IMR-90 (cell line): Measurements from ENCODE around the gene NGFR. TPM values are rescaled to one million over a fixed set of nuclear protein-coding genes. Genes with fewer than 3 reads are reported as not detected.

ENCODE experiments used
- ATAC-seq: fragments of 200-7000 bp; cut with Tn5 transposase; 2 replicates; pipeline ENCODE4 v1.9.1; 2020; ENCODE audit warnings: low read depth, mild to moderate bottlenecking, moderate library complexity
- BruUV-seq: library from RNA; stranded (reverse); fragments of 400-500 nt; replicated peaks from 2 replicates; lab custom pipeline; 2021; lab: Mats Ljungman, UMichigan
- CTCF ChIA-PET: fragments of 300-600 bp; formaldehyde crosslinking; extraction: SDS; loops from one replicate; lab custom pipeline; 2021; ENCODE audit warnings: antibody characterized with exemption; lab: Yijun Ruan, JAX
- POLR2A ChIA-PET: fragments of 300-600 bp; sonication (Branson Sonifier 250); formaldehyde crosslinking; loops from one replicate; lab custom pipeline; 2022; ENCODE audit warnings: antibody characterized with exemption; ENCODE audit not compliant: unreplicated experiment; lab: Charles Lee
- DNase-seq: peaks from one replicate; pipeline ENCODE4 v3.0.0; 2013
- H2AFZ ChIP-seq: replicated peaks from 2 replicates; pipeline ENCODE3; 2013; ENCODE audit warnings: low read length, mild to moderate bottlenecking; ENCODE audit not compliant: poor library complexity
- H2AK5ac ChIP-seq: 2 replicates; pipeline ENCODE4 v1.6.1; 2013; ENCODE audit warnings: low read depth, low read length, inconsistent platforms
- H2AK9ac ChIP-seq: replicated peaks from 2 replicates; pipeline ENCODE3; 2013; ENCODE audit warnings: mild to moderate bottlenecking, low read depth, low read length, moderate library complexity; ENCODE audit not compliant: poor library complexity
- H2BK120ac ChIP-seq: 2 replicates; pipeline ENCODE4 v1.6.1; 2013; ENCODE audit warnings: low read depth, low read length, inconsistent platforms
- H2BK15ac ChIP-seq: 3 replicates; pipeline ENCODE4 v1.6.1; 2013; ENCODE audit warnings: low read depth, low read length, inconsistent platforms
- H2BK20ac ChIP-seq: 2 replicates; pipeline ENCODE4 v1.6.1; 2013; ENCODE audit warnings: low read depth, mild to moderate bottlenecking, inconsistent platforms, low read length, moderate library complexity
- H2BK5ac ChIP-seq: 2 replicates; pipeline ENCODE4 v1.6.1; 2013; ENCODE audit warnings: mild to moderate bottlenecking, low read depth, low read length, inconsistent platforms; ENCODE audit not compliant: poor library complexity, severe bottlenecking
- H3K14ac ChIP-seq: replicated peaks from 2 replicates; pipeline ENCODE4 v1.6.1; 2013; ENCODE audit warnings: low read depth, low read length, inconsistent platforms
- H3K18ac ChIP-seq: 2 replicates; pipeline ENCODE4 v1.6.1; 2013; ENCODE audit warnings: low read depth, low read length, control low read depth
- H3K23ac ChIP-seq: 2 replicates; pipeline ENCODE4 v1.6.1; 2013; ENCODE audit warnings: low read depth, low read length, inconsistent platforms
- H3K27ac ChIP-seq: 2 replicates; pipeline ENCODE4 v1.5.1; 2013; ENCODE audit warnings: mild to moderate bottlenecking, control low read depth, low read length; ENCODE audit not compliant: insufficient read depth
- H3K27me3 ChIP-seq: 2 replicates; pipeline ENCODE4 v1.6.1; 2013; ENCODE audit warnings: low read length; ENCODE audit not compliant: control insufficient read depth, insufficient read depth
- H3K36me3 ChIP-seq: 2 replicates; pipeline ENCODE4 v1.6.1; 2013; ENCODE audit warnings: low read length, mixed read lengths; ENCODE audit not compliant: control insufficient read depth, insufficient read depth
- H3K4ac ChIP-seq: 2 replicates; pipeline ENCODE4 v1.6.1; 2013; ENCODE audit warnings: low read depth, low read length, inconsistent platforms
- H3K4me1 ChIP-seq: 2 replicates; pipeline ENCODE4 v1.6.1; 2013; ENCODE audit warnings: low read length, mixed read lengths; ENCODE audit not compliant: control insufficient read depth, insufficient read depth
- H3K4me2 ChIP-seq: 2 replicates; pipeline ENCODE4 v1.6.1; 2013; ENCODE audit warnings: low read depth, mild to moderate bottlenecking, control low read depth, low read length, moderate library complexity
- H3K4me3 ChIP-seq: 2 replicates; pipeline ENCODE4 v1.5.1; 2013; ENCODE audit warnings: low read depth, mild to moderate bottlenecking, control low read depth, low read length, moderate library complexity; ENCODE audit not compliant: insufficient read depth
- H3K56ac ChIP-seq: 2 replicates; pipeline ENCODE4 v1.6.1; 2013; ENCODE audit warnings: low read length, inconsistent platforms; ENCODE audit not compliant: insufficient read depth; ENCODE audit errors: extremely low read depth
- H3K79me1 ChIP-seq, 2 experiments: 2 replicates each; pipeline ENCODE4 v1.6.1; 2013; ENCODE audit warnings: low read length in 2 of 2, inconsistent platforms in 1 of 2, low read depth in 1 of 2
- H3K9ac ChIP-seq: 2 replicates; pipeline ENCODE4 v1.6.1; 2013; ENCODE audit warnings: low read depth, low read length, control low read depth
- H3K9me1 ChIP-seq: 2 replicates; pipeline ENCODE4 v1.6.1; 2013; ENCODE audit warnings: low read length, inconsistent platforms; ENCODE audit not compliant: insufficient read depth
- H3K9me3 ChIP-seq: 2 replicates; pipeline ENCODE4 v1.6.1; 2013; ENCODE audit warnings: low read length; ENCODE audit not compliant: control insufficient read depth, insufficient read depth
- H4K20me1 ChIP-seq: 2 replicates; pipeline ENCODE4 v1.6.1; 2013; ENCODE audit warnings: low read length, inconsistent platforms; ENCODE audit not compliant: insufficient read depth
- H4K5ac ChIP-seq: 2 replicates; pipeline ENCODE4 v1.6.1; 2013; ENCODE audit warnings: mild to moderate bottlenecking, low read depth, low read length, control low read depth
- H4K8ac ChIP-seq, 2 experiments: 2 replicates each; pipeline ENCODE4 v1.6.1; 2013; ENCODE audit warnings: low read depth in 2 of 2, low read length in 2 of 2, control low read depth in 1 of 2, inconsistent platforms in 1 of 2
- H4K91ac ChIP-seq: 2 replicates; pipeline ENCODE4 v1.6.1; 2013; ENCODE audit warnings: low read depth, low read length, inconsistent platforms; ENCODE audit not compliant: insufficient read depth
- BHLHE40 ChIP-seq: fragments of 150-350 bp; IDR thresholded peaks from 2 replicates; pipeline ENCODE4 v1.6.1; 2016; ENCODE audit warnings: mild to moderate bottlenecking, low read depth, low read length
- CEBPB ChIP-seq: IDR thresholded peaks from 2 replicates; pipeline ENCODE4 v1.6.1; 2012; ENCODE audit warnings: low read depth, low read length, improper control_type of control experiment
- CHD1 ChIP-seq: IDR thresholded peaks from 2 replicates; pipeline ENCODE4 v1.6.1; 2012; ENCODE audit warnings: low read depth, low read length, improper control_type of control experiment
- CTCF ChIP-seq: conservative IDR thresholded peaks from 2 replicates; pipeline ENCODE4 v1.5.1; 2012; ENCODE audit warnings: mild to moderate bottlenecking, low read depth, low read length, improper control_type of control experiment
- FOS ChIP-seq: fragments of 150-350 bp; IDR thresholded peaks from 2 replicates; pipeline ENCODE4 v1.6.1; 2016; ENCODE audit warnings: low read depth, low read length
- MAFK ChIP-seq: IDR thresholded peaks from 2 replicates; pipeline ENCODE4 v1.6.1; 2012; ENCODE audit warnings: low read depth, low read length, improper control_type of control experiment
- MAZ ChIP-seq: IDR thresholded peaks from 2 replicates; pipeline ENCODE4 v1.6.1; 2012; ENCODE audit warnings: low read depth, mild to moderate bottlenecking, low read length, improper control_type of control experiment, moderate library complexity, borderline replicate concordance
- MXI1 ChIP-seq: IDR thresholded peaks from 2 replicates; pipeline ENCODE4 v1.6.1; 2012; ENCODE audit warnings: low read depth, mild to moderate bottlenecking, low read length, moderate library complexity, borderline replicate concordance
- NFE2L2 ChIP-seq: fragments of 150-350 bp; IDR thresholded peaks from 2 replicates; pipeline ENCODE4 v1.6.1; 2016; ENCODE audit warnings: low read depth, mild to moderate bottlenecking, low read length
- RAD21 ChIP-seq: IDR thresholded peaks from 2 replicates; pipeline ENCODE4 v1.6.1; 2012; ENCODE audit warnings: low read length, improper control_type of control experiment
- RCOR1 ChIP-seq: IDR thresholded peaks from 2 replicates; pipeline ENCODE4 v1.6.1; 2012; ENCODE audit warnings: mild to moderate bottlenecking, low read length, improper control_type of control experiment; ENCODE audit not compliant: insufficient replicate concordance
- RFX5 ChIP-seq: IDR thresholded peaks from 2 replicates; pipeline ENCODE4 v1.8.0; 2012; ENCODE audit warnings: low read depth, mild to moderate bottlenecking, low read length, moderate library complexity
- SMC3 ChIP-seq: fragments of 150-350 bp; IDR thresholded peaks from 2 replicates; pipeline ENCODE4 v1.6.1; 2016; ENCODE audit warnings: low read depth, mild to moderate bottlenecking, antibody characterized with exemption, low read length, moderate library complexity
- WGBS, 2 experiments: methylation state at CpG; one replicate each; pipeline versions ENCODE4 v1.1.5 to v1.1.7; 2013; ENCODE audit warnings: missing lambda C conversion rate in 2 of 2; ENCODE audit not compliant: insufficient read length in 1 of 2; ENCODE audit errors: extremely low coverage in 2 of 2; 5-methylcytosine and 5-hydroxymethylcytosine counted together
- dilution Hi-C: fragments of 300-500 bp; cut with HindIII; formaldehyde crosslinking; loops from one replicate; pipeline ENCODE4 v1.14.3; 2018; ENCODE audit warnings: low sequenced_read_pairs; ENCODE audit not compliant: unreplicated experiment
- in situ Hi-C: fragments of 300-500 bp; cut with MboI; formaldehyde crosslinking; loops from 3 replicates; pipeline ENCODE4 v1.14.3; 2019; ENCODE audit warnings: low sequenced_read_pairs, inconsistent platforms, mixed read lengths
- intact Hi-C: fragments of 100-400 bp; cut with micrococcal nuclease; formaldehyde crosslinking; loops from 2 replicates; pipeline ENCODE4 v1.10.0; 2022
- polyA plus RNA-seq, 3 experiments: library from polyadenylated mRNA; depleted of rRNA; stranded (reverse); fragments of >200 nt; gene quantifications; 2 replicates each; pipeline ENCODE4 v1.2.3, GENCODE V29; 2012; ENCODE audit warnings: low replicate concordance in 1 of 3
- total RNA-seq: library from RNA; depleted of rRNA; stranded (reverse); fragments of >200 nt; gene quantifications from 2 replicates; pipeline ENCODE4 v1.2.3, GENCODE V29; 2012

The NGFR gene
- total and polyA plus RNA-seq, 2 of the 4 experiments (the other 2 are of a cell fraction), result 0.15 to 0.18 TPM

GRCh38 chr17:49523706-49524472 lies 28.8 kb downstream of the NGFR start:
- H3K36me3 ChIP-seq, result no peaks in the 10 kb centered on the region
- no peak overlapping the region for H3K4ac ChIP-seq
- no peak overlapping the region for H3K27ac ChIP-seq
- no peak overlapping the region for H2BK5ac ChIP-seq
- peaks cover 81% of the 10 kb centered on the region for H3K27me3 ChIP-seq
- no peak overlapping the region for H3K9ac ChIP-seq
- dilution Hi-C loops (no loop called here), in situ Hi-C loops (no loop called here), intact Hi-C loops (no loop called here)
- CTCF ChIA-PET, result no interaction called here
- H4K5ac ChIP-seq, result no peak overlapping the region
- no peak overlapping the region for H2BK20ac ChIP-seq
- H3K4me1 ChIP-seq, result no peaks in the 10 kb centered on the region
- no peaks in the 10 kb centered on the region for H4K20me1 ChIP-seq
- no peak overlapping the region for H4K8ac ChIP-seq
- no peak for DNase-seq
- H3K9me3 ChIP-seq, result no peaks in the 10 kb centered on the region
- no peak overlapping the region for H2BK120ac ChIP-seq
- H3K23ac ChIP-seq, result no peak overlapping the region
- H4K91ac ChIP-seq, result no peak overlapping the region
- 69% methylated on average over 6 of the region's 11 CpGs; no CpG with 5 or more reads in 1 of the 2 experiments for WGBS, 2 experiments
- H3K4me2 ChIP-seq, result no peak overlapping the region
- H3K79me1 ChIP-seq, result no peaks in the 10 kb centered on the region
- no peak overlapping the region for H2BK15ac ChIP-seq
- POLR2A ChIA-PET, result no interaction called here
- no peaks in the 10 kb centered on the region for H3K9me1 ChIP-seq
- BruUV-seq, result no TSS peak
- H3K56ac ChIP-seq, result no peak overlapping the region
- H3K14ac ChIP-seq, result no peak overlapping the region
- H3K18ac ChIP-seq, result no peak overlapping the region
- no peak for TF ChIP-seq CEBPB
- TF ChIP-seq NFE2L2, result no peak
- TF ChIP-seq FOS, result no peak
- no peak for TF ChIP-seq RFX5
- TF ChIP-seq RAD21, result no peak
- no peak for TF ChIP-seq BHLHE40
- TF ChIP-seq CHD1, result no peak
- no peak for TF ChIP-seq SMC3
- no peak for TF ChIP-seq MAFK
- TF ChIP-seq MAZ, result no peak
- TF ChIP-seq RCOR1, result no peak
- TF ChIP-seq MXI1, result no peak
- TF ChIP-seq CTCF, result no peak
- no peak overlapping the region for H2AFZ ChIP-seq
- no peak overlapping the region for H3K4me3 ChIP-seq
- H2AK9ac ChIP-seq, result no peak overlapping the region
- no peak for ATAC-seq
- no peak overlapping the region for H2AK5ac ChIP-seq
